GM12891 (cell line): ENCODE results near the gene CMKLR1.

Experiments
- POLR2A ChIP-seq: IDR thresholded peaks from 2 replicates; pipeline ENCODE4 v1.6.1; 2011; ENCODE audit warnings: low read depth, low read length, control low read depth
- POLR2AphosphoS5 ChIP-seq: IDR thresholded peaks from 2 replicates; pipeline ENCODE4 v1.6.1; 2011; ENCODE audit warnings: low read depth, low read length, control low read depth
- TAF1 ChIP-seq: IDR thresholded peaks from 2 replicates; pipeline ENCODE4 v1.6.1; 2011; ENCODE audit warnings: low read depth, low read length, control low read depth

DNA sequence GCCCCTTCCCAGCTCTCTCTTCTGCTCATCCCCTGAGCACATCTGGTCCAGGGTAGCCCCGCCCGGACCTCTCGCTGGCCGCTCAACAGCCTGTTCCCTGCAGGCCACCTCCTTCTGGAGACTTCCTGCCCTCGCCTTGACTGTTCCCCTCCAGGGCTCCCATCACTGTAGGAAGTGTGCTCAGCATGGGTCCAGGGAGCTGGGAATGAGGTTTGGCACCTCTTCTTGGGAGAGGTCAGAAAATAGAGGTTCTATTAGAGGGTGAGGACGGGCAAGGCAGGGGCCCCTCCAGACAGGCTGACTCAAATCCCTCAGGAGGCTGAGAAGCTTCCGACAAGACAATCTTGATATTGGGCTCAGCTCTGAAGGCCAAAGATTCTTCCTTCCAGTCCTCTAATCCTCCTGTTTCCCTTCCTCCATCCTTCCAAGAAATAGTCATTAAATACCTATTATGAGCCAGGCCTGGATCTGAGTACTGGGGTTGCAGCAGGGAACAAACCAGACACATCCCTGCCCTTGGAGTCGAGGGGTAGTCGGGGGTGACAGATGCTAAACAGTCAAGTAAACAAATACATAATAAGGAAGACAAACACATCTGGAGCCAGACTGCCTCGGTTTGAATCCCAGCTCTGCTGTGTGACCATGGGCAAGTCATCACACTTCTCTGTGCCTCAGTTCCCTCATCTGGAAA is 30.6 kb downstream of the CMKLR1 start:
- TF ChIP-seq POLR2A = no peak
- TF ChIP-seq POLR2AphosphoS5 = no peak
- TF ChIP-seq TAF1 = no peak
